Testis (tissue), 2 donors: Measurements from ENCODE around the gene TSC22D3.

Experiments
- CTCF ChIP-seq, 3 experiments: fragments of 450-650 bp in 2 of 3; fragments of 200-600 bp in 1 of 3; sonication (generic) in 1 of 3; IDR thresholded peaks; one replicate each; pipeline ENCODE4 v1.5.1; 2016 to 2019; ENCODE audit warnings: antibody characterized with exemption in 3 of 3, mild to moderate bottlenecking in 2 of 3, moderate library complexity in 1 of 3
- POLR2A ChIP-seq: fragments of 450-650 bp; IDR thresholded peaks from one replicate; pipeline ENCODE4 v1.6.1; 2017; ENCODE audit warnings: antibody characterized with exemption, mild to moderate bottlenecking, moderate library complexity

- TF ChIP-seq CTCF (IDR thresholded peaks at IDR 0.05) (no peak), POLR2A (no peak)
Measured at GRCh38 chrX:107673431-107673830, 102.2 kb downstream of the TSC22D3 start.
